MM.1S (cell line): Measurements from ENCODE around the gene ATP11C.

Experiments used
- CTCF ChIP-seq: fragments of 300-600 bp; sonication (generic); IDR thresholded peaks from 2 replicates; pipeline ENCODE4 v1.5.1; 2016; ENCODE audit warnings: antibody characterized with exemption, low read length, mixed read lengths
- EZH2 ChIP-seq: fragments of 300-600 bp; sonication (generic); optimal IDR thresholded peaks from 2 replicates; pipeline ENCODE3; 2017; ENCODE audit warnings: low read depth, mild to moderate bottlenecking, antibody characterized with exemption, low read length, mixed read lengths
- EZH2phosphoT487 ChIP-seq: fragments of 300-600 bp; sonication (generic); IDR thresholded peaks from 2 replicates; pipeline ENCODE4 v1.6.1; 2018; ENCODE audit warnings: antibody characterized with exemption, low read length

- TF ChIP-seq CTCF: no peak
- TF ChIP-seq EZH2: no peak
- no peak for TF ChIP-seq EZH2phosphoT487
These were observed 107.2 kb downstream of the ATP11C start for GRCh38 chrX:139825618-139826017.
